GM18873 (cell line): ENCODE measurements around the gene CAPN15.

Source experiments
- ATAC-seq: cut with Tn5 transposase; IDR thresholded peaks from one replicate; pipeline ENCODE4 v1.9.1; 2021; ENCODE audit warnings: mild to moderate bottlenecking, moderate library complexity, moderate number of reproducible peaks; ENCODE audit not compliant: unreplicated experiment, low FRiP score

The CAPN15 gene

DNA sequence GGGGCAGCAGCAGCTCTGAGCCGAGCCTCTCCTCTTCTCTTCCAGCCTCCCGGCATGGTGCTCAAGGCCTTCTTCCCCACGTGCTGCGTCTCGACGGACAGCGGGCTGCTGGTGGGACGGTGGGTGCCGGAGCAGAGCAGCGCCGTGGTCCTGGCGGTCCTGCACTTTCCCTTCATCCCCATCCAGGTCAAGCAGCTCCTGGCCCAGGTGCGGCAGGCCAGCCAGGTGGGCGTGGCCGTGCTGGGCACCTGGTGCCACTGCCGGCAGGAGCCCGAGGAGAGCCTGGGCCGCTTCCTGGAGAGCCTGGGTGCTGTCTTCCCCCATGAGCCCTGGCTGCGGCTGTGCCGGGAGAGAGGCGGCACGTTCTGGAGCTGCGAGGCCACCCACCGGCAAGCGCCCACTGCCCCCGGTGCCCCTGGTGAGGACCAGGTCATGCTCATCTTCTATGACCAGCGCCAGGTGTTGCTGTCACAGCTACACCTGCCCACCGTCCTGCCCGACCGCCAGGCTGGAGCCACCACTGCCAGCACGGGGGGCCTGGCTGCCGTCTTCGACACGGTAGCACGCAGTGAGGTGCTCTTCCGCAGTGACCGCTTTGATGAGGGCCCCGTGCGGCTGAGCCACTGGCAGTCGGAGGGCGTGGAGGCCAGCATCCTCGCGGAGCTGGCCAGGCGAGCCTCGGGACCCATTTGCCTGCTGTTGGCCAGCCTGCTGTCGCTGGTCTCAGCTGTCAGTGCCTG is 46.7 kb downstream of the CAPN15 start:
- no peak for ATAC-seq

DNA sequence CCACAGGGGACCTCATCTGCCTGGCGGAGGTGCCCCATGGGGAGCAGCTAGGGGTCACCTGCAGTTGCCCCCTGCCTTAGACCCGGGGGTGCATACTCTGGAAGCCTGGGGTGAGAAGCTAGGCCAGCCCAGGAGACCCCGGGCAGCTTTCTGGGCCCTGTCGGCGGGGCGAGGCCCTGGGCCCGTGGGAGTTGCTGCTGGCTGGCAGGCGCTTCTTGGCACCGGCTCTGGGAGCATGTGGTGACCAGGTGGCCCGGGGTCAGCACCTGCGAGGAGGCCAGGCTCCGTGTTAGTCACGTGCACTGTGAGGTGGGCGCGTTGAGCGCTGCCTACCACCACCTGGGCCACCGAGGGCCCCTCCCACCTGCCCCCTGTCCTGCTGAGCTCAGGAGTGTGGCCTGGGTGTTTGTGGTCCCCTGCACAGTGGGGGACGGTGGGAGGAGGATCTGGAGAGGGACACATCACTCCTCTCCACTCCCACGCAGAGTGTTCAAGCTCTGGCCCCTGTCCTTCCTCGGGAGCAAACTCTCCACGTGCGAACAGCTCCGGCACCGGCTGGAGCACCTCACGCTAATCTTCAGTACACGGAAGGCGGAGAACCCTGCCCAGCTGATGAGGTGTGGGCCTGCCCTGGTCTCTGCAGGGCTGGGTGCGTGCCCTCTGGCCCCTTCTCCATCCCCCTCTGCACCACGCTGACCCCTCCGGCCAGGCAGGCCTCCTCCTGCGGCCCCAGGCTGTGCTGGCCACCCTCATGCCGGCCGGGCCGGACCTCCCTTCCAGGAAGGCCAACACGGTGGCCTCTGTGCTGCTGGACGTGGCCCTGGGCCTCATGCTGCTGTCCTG is 48.1 kb downstream of the CAPN15 start:
- ATAC-seq: no peak

DNA sequence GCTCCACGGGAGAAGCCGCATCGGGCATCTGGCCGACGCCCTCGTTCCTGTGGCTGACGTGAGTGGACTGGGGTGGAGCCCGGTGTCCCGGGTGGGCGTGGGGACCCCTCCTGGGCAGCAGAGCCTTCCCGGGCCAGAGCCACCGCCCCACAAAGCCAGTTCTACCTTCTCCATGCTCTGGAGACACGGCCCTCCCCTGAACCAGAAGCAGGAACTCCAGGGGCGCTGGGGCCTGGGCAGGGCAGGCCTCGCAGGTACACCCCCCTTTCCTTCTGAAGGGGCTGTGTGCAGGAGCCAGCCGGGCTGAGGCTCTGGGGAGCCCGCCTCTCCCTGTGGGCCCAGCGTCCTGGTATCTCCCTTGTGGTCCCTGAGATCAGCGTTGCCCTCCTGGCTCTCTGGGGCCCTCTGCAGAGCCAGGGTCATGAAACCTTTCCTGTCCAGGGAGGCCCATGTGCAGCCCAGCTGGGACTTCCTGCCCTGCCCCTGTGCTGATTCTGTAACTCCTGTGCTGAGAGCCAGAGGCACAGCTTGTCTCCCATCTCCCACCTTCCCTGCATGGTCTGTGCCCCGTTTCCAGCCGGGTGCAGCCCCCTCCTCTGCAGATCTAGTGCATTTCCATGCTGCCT is 48.8 kb downstream of the CAPN15 start:
- ATAC-seq: no peak

DNA sequence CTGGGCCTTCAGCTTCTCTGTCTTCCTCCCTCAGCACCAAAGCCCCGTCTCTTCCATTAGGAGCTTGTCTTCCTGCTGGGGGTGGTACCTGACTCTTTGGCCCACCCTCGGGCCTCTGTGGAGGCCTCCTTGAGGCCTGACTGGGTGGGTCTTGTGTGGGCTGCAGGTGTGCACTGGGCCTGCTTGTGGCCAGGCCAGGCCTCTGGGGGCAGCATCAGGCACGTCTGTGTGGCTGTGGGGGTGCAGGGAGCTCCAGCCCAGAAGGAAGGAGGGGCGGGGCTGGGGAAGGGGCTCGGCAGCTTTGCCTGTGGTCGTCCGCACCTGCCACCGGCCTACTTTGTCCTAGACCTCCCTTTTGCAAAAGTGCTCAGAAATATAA is 49.3 kb downstream of the CAPN15 start:
- ATAC-seq: no peak

DNA sequence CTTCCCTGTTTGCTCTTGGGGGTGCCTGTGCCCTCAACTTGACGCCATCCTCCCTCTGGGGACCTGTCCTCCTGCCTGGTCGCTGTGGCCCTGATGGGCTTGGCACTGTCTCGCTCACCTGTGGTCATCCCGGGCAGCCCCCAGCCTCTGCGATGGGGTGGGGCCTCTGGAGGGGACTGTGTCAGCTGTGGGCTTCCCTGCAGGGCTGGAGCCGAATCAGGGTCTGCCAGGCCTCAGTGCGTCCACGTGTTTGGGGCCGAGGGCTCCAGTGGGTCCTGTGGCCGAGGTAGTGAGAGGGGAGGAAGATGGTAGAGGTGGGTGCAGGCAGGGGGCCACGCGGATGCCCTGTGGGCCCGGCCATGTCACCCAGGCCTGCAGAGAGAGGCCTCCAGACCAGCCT is 50.3 kb downstream of the CAPN15 start:
- no peak for ATAC-seq

DNA sequence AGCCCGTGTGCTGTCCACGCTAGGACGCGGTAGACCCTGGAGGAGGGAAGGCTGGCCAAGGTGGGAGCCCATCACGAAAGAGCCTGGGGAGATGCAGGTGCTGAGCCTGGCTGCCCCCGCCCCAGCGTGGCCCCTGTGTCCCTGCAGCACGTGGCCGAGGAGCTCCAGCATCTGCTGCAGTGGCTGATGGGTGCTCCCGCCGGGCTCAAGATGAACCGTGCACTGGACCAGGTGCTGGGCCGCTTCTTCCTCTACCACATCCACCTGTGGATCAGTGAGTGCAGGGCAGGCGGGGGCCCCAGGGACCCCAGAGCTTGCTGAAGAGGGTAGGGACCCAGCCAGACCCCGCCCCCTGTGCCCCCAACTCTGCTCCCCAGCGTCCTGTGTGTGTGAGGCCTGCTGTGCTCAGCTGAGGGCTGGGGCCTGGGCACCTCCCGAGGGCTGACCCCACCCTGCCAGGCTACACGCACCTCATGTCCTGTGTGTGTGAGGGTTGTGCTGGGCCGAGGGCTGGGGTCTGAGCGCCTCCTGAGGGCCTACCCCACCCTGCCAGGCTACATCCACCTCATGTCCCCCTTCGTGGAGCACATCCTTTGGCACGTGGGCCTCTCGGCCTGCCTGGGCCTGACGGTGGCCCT is 50.8 kb downstream of the CAPN15 start:
- ATAC-seq: no peak

DNA sequence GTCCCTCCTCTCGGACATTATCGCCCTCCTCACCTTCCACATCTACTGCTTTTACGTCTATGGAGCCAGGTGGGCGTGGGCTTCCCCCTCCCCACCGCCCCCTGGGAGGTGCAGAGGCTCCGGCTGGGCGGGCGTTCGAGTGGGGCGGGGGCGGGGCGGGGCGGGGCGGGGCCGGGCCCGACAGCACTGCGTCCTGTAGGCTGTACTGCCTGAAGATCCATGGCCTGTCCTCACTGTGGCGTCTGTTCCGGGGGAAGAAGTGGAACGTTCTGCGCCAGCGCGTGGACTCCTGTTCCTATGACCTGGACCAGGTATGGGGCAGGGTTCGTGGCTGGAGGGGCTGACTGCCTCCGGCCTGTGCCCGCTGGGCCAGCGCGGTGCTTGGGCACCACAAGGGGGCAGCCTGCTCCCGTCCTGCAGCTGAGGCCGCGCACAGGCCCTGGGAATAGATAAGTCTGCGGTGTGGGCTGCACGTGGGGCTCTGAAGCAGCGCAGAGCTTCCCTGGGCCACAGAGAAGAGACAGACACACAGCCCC is 51.4 kb downstream of the CAPN15 start:
- ATAC-seq: no peak

DNA sequence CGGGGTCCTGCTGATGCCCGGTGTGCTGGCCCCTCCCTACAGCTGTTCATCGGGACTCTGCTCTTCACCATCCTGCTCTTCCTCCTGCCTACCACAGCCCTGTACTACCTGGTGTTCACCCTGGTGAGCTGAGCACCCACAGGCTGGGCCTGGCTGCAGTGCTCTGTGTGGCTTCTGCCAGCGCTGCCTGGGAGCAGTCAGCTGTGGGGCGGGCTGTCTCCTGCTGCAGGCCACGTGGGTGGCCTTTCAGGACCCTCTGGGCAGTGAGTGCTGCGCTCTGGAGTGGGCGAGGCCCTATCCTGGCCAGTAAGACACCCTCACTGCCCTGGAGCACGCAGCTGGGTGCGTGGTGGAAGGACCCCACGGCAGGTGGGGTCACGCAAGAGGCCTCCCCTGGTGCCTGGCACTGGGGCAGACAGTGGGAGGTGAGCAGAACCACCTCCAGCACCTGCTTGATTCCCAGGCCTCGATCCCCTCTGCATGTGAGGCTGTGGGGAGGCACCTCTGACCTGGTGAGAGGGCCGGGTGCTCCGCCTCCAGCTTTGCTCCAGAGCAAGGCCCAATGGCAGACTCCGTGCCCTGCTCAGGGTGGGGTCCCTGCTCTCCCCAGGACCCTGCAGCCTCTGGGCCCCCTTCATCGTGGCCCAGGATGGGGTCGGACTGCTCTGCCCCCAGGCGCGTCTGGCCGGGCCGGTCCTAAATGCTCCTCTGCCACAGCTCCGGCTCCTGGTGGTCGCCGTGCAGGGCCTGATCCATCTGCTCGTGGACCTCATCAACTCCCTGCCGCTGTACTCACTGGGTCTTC is 52.8 kb downstream of the CAPN15 start:
- ATAC-seq: no peak

DNA sequence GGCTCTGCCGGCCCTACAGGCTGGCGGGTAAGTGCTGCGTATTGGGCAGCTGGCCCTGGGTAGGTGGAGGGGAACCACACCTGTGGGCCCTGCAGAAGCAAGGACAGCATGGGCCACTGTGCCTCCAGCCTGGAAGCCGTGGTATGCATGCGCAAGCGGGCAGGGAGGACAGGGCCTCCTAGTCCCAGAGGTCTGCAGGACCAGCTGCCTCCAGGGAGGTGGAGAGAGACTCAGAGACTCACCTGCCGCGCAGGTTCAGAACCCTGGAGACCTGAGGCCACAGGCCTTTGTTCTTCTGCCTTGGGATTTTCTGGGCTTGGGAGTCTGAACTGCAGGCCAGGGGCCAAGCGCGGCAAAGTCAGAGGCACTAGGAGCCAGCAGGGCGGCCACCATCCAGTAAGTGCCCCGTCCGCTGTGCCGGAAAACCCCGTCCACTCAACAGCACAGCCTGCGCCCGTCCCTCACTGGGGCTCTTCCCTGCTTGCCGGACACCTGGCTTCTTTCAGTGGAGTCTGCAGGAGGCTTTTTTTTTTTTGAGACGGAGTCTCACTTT is 53.5 kb downstream of the CAPN15 start:
- no peak for ATAC-seq

DNA sequence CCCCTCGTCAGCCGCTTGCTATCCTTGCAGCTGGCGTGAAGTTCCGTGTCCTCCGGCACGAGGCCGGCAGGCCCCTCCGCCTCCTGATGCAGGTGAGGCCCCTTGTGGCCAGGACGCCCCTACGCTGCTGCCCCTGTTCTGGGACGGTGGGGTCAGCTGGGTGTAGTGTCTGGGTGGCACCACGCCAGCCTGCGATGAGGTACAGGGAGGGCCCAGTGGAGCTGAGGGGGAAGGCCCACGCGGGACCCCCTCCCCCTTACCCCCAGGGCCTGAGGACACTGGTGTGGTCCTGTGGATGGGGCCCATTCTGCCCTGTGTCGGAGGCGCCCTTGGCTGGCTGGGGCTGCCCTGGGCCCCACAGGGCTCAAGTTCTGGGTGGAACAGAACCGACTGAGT is 54.7 kb downstream of the CAPN15 start:
- ATAC-seq: no peak

DNA sequence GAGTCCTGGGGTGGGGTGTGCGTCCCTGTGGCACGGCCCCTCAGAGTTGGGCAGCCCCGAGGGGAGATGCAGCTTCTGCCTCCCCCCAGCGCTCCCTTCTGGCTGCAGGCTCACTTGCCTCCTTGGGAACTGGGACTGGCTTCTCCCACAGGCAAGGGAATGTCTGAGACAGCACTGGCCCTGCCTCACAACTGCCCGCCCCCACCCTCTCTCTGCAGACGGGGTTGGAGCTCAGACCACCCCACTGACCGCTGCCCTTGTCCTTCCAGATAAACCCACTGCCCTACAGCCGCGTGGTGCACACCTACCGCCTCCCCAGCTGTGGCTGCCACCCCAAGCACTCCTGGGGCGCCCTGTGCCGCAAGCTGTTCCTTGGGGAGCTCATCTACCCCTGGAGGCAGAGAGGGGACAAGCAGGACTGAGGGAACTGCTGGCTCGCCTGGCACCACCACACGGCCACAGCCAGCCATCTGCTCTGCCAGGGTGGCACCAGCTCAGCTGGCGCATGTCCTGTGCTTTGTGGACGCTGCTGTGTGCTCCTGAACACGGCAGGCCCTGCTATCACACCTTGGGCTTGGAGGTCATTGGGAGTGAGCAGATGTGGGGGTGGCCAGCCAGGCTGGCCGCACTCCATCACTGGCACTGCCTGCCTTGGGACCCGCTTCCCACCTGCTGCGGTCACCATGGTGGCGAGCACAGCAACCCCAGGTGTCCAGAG is 55.3 kb downstream of the CAPN15 start:
- ATAC-seq: no peak

DNA sequence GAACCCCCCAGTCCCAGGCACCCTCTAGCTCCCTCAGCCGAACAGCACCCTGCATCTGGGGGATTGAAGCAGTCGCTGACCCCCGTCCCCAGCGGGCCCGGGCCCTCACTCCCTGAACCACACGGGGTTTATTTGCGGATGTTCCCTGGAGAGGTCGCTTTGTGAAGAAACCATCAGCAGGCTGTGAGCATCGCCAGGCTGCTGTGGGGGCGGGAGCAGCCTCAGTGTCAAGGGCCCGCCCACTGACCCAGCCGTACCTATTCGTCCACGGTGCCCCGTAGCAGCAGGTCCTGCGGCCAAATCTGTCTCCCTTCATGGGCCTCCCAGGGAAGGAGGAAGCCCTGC is 55.9 kb downstream of the CAPN15 start:
- ATAC-seq: no peak

DNA sequence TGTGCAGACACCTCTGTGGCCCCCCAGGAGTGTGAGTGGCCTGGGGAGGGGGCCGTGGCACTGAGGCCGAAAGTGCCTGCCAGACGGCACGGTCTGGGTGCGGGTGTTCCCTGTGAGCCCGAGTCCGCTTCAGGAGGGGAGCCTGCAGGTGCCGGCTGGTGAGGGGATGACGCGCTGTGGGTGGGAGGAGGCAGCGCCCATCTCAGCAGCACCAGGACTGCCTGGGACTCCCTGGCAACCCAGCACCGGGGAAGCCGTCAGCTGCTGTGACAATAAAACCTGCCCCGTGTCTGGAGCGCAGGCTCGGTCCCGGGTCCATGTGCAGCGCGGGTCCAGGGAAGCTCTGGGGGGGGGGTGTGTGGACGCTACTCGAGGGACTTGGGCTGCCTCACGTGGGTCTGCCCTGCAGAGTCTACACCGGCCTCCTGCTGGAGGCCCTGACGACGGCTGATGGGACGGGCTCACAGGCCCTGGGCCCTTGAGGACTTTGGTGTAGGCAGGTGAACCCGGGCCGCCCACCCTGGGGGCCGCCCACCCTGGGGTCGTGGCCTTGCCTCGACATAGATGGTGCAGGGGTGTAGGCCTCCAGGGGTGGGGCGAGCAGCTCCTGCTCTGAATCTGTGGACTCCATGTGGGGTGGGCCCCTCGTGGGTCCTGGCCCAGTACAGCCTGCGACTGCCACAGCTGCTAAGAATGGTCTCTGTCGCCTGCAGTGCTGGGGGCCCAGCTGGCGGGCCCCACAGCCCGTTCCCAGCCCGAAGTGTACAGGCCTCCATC is 56.5 kb downstream of the CAPN15 start:
- no peak for ATAC-seq

DNA sequence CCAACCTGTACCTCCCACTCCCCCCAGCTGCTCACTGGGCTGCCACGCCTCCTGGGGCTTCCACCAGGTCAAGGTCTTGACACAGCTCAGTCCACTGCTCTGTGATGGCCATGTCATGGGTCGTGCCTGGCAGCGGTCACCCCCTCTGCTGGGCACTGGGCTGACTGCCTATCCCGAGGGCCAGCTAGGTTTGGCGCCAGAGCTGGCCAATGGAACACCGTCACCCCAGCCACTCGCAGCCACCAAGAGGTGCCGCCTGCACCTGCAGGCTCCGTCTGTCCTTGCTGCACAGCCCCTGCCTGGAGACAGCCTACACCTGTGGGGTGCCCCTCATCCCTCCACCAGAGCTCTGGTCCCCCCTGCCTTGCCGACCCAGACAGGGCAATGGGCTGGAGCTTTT is 57.8 kb downstream of the CAPN15 start:
- no peak for ATAC-seq

DNA sequence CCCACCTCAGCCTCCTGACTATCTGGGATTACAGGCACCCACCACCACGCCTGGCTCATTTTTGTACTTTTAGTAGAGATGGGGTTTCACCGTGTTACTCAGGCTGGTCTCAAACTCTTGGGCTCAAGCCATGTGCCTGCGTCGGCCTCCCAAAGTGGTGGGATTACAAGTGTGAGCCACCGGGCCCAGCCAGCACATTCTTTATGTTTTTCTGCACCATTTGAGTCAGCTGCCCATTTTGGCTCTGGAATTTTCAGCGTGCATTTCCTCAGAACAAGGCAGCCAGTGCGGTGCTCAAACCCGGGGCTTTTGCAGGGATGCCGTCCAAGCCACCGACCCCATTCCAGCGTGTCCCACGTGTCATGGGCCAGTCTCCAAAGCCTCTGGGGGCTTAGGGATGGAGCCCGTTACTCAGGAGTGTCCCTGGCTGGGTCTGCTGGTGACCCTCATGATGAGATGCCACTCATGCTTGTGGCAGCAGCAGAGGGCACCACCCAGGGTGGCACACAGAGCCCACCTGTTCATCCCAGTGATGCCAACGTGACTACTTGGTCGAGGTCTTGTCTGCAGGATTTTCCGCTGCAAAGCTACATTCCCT is 58.6 kb downstream of the CAPN15 start:
- ATAC-seq: no peak

DNA sequence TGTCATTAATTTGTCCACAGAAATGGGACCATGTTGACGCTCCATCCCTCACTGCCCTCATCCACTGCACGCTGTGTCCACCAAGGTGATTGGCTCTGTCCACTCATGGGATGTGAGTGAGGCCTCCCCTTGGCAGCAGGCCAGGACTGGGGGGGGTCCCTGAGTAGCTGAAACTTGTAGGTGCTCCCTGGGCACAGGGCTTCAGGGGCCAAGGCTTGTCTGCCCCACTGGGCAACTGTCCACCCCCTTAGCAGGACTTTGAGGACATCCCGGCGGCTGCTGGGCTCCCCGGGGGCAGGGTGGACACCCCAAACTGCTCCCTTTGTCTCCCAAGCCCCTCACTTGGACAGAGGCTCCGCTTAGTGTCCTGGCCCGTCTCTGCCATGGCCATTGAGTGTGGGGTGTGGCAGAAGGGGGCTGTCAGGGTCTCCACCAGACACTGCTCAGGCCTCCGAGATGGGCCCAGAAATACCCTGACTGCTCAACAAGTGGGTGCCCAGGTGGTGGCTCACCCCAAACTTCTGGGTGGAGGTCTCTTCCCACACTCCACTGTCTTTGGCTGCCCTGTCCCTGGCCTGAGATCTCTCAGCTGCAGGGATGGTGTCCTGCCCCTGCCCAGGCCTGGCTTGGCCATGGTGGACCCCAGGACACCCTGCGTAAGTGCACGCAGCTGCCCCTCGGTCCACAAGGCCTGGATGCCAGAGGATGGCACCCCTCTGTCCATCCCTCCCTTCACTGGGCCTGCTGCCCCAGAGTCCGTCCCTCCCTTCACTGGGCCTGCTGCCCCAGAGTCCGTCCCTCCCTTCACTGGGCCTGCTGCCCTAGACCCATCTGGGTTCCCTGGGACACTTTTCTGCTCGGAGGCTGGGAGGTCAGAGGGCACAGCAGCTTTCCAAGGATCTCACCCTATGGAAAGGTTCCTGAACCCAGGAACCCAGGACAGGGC is 59.4 kb downstream of the CAPN15 start:
- ATAC-seq: no peak

DNA sequence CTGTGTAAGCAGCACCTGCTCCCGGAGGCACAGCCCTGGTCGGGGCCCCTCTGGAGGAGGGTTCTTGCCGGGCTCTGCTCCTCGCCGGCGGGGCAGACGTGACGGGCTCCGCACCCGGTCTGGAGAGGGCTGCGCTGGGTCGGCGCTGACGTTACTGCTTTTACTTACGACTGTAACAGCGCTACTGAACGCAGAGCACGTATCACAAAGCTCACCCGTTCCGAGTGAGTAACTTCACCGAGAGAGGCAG is 61.1 kb downstream of the CAPN15 start:
- ATAC-seq: no peak
